GM18517 (cell line): ENCODE data around the gene EXOSC1.
A peak's percentile ranks its signal among the peaks of the same experiment; 100 is the strongest.
"Not testable (repeated sequence)": the region's sequence is repeated elsewhere in the genome, so short reads cannot be mapped to it uniquely, and the experiment has no call there.

ENCODE experiments used
- ATAC-seq: cut with Tn5 transposase; IDR thresholded peaks from one replicate; pipeline ENCODE4 v1.9.1; 2021; ENCODE audit warnings: mild to moderate bottlenecking, moderate library complexity; ENCODE audit not compliant: unreplicated experiment

Gene EXOSC1

DNA sequence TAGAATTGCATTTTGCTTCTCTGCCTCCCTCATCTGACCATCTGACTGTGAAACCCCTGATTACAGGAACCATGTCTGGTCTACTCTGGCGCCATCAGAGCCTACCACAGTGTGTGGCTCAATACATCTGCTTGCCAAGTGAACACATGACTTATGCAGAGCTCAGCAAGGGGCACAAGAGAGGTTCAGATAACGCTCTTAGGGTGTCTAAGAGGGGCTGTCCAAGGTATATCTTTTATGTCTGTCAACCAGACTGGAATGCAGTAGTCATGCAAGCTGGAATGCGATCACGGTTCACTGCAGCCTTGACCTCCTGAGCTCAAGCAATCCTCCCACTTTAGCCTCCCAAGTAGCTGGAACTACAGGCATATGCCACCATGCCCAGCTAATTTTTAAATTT is 34.4 kb downstream of the EXOSC1 start:
- ATAC-seq = no peak

GRCh38 chr10:97408496-97408992 is 37.3 kb downstream of the EXOSC1 start:
- no peak for ATAC-seq

DNA sequence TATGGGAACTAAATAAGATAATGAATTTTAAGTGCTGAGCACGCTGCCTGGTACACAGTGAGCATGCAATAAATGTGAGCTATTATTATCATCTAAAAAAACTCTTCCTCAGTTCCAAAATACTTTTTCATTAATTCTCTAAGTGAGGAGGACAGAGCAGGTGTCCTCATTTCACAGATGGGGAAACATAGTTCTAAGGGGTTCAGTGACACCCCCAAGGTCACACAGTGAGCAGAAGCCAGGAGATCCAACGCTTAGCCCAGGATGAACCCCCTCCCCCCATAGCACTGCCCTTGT is 37.9 kb downstream of the EXOSC1 start:
- ATAC-seq = no peak

DNA sequence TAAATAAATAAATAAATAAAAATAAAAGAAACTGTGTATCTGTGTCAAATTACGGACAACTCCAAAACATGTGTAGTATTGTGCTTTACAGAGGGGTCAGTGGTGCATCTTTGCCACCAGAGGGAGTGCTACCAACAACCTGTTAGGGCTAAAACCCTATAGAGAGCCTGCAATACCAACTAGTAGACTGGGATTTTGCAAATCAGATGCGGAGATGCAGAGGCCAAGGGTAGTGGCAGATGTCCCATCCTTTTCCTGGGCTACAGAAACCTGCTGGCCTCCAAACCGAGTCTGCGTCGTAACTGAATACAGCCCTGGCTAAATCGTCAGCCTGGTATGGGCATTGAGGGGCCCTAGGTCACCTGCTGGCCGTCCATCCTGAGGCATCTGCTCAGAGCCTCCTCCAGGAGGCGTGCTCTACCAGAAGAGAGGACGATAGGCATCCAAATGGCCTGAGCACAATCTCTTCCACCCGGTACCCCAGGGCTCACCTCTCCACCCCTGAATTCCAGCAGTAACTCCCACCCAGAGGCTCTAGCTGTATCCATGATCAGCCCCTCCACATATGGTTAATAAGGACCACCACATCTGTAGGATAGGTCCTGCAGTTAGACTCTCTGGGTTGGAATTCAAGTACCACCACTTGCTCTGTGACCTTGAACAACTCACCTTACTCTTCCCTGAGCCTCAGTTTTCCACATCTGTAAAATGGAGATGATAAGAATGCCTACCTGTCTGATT is 38.4 kb downstream of the EXOSC1 start:
- ATAC-seq = peak; percentile 88

- ATAC-seq = not testable (repeated sequence)
These were observed 39.3 kb downstream of the EXOSC1 start for GRCh38 chr10:97406483-97406882.

DNA sequence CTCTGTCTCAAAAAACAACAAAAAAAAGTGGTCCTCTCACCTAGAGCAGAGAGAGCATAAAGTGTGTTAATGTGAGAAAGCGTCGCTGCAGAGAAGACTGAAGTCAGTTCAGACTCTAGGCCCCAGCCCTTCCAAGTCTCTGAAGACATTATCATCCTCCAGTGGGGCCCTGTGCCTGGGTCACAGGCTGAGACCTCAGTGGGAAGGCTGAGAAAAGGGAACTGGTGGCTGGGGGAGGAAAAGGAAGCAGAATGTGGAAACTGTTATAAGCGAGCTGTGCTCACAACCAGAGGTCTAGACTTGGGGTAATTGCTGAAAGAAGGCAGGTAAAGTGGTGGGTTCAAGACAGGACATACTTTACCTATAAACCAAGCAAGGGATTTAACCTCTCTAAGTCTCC is 39.7 kb downstream of the EXOSC1 start:
- ATAC-seq = no peak

- ATAC-seq = no peak
These were observed 41.8 kb downstream of the EXOSC1 start for GRCh38 chr10:97404044-97404443.

- no peak for ATAC-seq
These were observed 44.3 kb downstream of the EXOSC1 start for GRCh38 chr10:97401455-97401919.

GRCh38 chr10:97400665-97401454 is 44.9 kb downstream of the EXOSC1 start, which contains the start of gene RRP12:
TSS of gene RRP12 (minus strand) at chr10:97401340. CDS start at chr10:97401231, 109 bp downstream.
- ATAC-seq = peak; percentile 97

DNA sequence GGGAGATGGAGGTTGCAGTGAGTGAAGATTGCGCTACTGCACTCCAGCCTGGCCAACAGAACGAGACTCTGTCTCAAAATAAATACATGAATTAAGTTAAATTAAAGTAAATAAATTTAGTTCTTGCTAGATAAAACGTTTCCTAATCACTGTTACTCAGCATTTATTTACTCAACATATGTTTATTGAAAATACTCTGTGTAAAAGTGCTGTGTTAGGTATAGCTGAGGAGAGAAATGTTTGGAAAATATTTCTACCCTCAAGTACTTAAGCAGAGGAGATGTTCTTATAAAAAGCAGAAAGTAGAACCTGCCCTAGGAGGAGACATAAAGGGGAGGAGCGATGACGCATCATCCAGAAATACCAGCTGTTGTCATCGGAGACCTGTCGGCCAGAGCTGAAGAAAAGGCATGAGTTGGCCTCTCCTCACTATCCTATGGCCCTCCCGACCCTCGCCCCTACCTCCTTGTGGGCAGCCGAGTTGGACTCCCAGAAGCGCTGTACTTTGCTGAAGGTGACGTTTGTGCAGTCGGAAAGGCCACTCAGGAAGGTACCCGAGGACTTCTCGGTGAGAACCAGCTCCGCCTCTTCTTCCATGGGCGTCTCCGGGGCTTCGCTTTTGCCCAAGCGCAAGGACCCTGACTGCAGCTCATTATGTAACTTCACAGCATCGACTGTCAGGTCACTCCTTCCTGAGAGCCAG is 45.8 kb downstream of the EXOSC1 start:
- no peak for ATAC-seq

- no peak for ATAC-seq
These were observed 49.8 kb downstream of the EXOSC1 start for GRCh38 chr10:97396056-97396455.

DNA sequence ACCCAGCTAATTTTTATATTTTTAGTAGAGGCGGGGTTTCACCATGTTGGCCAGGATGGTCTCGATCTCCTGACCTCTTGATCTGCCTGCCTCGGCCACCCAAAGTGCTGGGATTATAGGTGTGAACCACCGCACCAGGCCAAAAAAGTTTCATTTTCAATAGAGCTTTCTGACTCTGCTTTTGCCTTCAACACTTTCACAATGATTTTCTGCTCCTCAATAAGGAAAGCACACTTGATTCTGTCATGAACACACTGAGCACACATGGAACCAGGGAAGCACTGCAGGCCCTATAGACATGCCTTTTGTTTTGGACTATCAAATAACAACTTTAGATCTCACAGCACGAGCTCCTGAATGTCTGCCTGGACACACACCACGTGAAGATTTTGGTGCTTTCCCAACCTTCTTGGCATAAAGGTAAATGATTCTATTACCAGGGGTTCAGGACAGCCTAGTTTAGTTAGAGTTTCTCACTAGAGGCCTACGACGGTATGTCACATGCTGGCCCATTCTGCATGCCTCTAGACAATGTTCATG is 52.7 kb downstream of the EXOSC1 start:
- no peak for ATAC-seq

- ATAC-seq = no peak
These were observed 55.7 kb downstream of the EXOSC1 start for GRCh38 chr10:97390091-97390490.

- ATAC-seq = no peak
These were observed 57.7 kb downstream of the EXOSC1 start for GRCh38 chr10:97388152-97388551.
